Omental fat pad (tissue), 4 donors: ENCODE results near the gene LPIN3. TPM values are rescaled to one million over a fixed set of nuclear protein-coding genes. Genes with fewer than 3 reads are reported as not detected.

Experiments
- ATAC-seq: fragments of 150-250 bp; one replicate; pipeline ENCODE4 v1.9.1; 2016; ENCODE audit warnings: mild to moderate bottlenecking, moderate library complexity; ENCODE audit not compliant: low FRiP score
- DNase-seq: peaks from one replicate; pipeline ENCODE4 v3.0.0-alpha.2; 2019; ENCODE audit warnings: low spot score
- total RNA-seq, 4 donors: library from RNA; depleted of rRNA; stranded (reverse); fragments of >200 nt; gene quantifications; one replicate each; pipeline ENCODE4 v1.1.0, GENCODE V29; 2016
- TF ChIP-seq, protein P1 (sequence below), 3 donors: fragments of 450-650 bp; IDR thresholded peaks; one replicate each; pipeline ENCODE4 v1.5.1; 2016 to 2017; ENCODE audit warnings: antibody characterized with exemption in 3 of 3, mild to moderate bottlenecking in 3 of 3, moderate library complexity in 2 of 3

The LPIN3 gene
- total RNA-seq, 4 donors from 2014 or later = 17.2 to 51.2 (median 34.2) TPM

DNA sequence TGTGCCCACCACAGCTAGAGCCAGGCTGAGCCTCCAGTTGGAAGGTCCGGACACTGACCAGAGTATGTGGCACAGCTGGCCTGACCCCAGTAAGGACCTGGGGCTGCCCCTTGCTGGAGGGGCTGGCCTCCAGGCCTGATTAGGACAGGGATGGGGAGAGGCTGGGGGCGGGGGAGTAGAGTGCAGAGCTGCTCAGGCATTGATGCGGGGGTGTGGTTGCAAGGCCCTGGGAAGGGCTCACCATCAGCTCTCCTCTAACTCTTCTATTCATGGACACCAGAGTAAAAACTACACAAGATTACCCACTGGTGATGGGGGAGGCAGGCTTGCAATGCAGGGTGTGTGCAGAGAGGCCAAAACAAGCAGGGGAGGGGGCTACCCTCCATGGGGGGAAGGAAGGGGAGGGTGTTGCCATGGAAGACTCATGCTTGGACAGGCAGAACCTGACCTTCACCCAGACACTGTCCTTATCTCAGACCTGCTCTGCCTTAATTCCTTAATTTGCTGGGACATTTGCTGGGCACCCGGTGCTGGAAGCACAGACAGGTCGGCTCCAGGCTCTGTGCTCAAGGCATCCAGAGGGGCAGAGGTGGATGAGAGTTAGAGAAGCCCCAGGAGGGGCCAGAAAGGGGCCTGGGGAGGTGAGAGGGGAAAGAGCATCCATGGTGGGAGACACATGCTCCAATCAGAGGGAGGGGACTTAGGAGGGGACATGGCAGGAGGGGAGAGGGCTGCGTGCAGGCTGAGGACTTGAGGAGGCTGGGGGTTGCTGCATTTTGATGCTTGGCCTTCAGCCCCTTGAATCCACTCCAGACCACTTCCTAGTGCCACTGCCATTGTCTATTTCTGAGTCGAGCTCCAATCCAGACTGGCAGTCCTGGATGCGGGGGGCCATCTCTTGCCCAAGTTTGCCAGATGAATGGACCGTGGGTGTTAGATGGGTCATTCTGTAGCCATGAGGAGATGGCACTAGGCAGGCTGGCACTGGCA, 33.6 kb downstream of the LPIN3 start:
- TF ChIP-seq, protein P1, sequence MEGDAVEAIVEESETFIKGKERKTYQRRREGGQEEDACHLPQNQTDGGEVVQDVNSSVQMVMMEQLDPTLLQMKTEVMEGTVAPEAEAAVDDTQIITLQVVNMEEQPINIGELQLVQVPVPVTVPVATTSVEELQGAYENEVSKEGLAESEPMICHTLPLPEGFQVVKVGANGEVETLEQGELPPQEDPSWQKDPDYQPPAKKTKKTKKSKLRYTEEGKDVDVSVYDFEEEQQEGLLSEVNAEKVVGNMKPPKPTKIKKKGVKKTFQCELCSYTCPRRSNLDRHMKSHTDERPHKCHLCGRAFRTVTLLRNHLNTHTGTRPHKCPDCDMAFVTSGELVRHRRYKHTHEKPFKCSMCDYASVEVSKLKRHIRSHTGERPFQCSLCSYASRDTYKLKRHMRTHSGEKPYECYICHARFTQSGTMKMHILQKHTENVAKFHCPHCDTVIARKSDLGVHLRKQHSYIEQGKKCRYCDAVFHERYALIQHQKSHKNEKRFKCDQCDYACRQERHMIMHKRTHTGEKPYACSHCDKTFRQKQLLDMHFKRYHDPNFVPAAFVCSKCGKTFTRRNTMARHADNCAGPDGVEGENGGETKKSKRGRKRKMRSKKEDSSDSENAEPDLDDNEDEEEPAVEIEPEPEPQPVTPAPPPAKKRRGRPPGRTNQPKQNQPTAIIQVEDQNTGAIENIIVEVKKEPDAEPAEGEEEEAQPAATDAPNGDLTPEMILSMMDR (IDR thresholded peaks at IDR 0.05) = no peak
- no peak for ATAC-seq
- DNase-seq = no peak

DNA sequence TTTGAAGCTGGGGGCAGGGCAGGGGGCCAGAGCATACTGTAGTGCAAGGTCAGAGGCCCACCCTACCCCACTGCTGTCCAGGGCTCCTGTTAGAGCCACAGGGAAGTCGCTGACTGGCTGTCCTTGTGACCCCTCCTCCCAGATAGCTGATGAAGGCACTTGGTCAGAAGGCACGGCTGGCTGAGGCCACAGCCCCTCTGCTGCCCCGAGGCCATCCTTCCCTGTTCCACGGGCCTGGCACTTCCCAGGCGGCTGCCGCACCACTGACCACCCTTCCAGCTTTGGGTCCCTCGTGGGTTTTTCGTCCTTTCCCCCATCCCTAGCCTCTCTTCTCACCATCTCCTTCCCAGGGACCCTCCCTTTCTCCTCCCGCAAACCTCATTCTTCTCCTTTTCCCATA, 35.2 kb downstream of the LPIN3 start:
- TF ChIP-seq, protein P1 (IDR thresholded peaks at IDR 0.05) = no peak
- DNase-seq (no peak), ATAC-seq (no peak)

DNA sequence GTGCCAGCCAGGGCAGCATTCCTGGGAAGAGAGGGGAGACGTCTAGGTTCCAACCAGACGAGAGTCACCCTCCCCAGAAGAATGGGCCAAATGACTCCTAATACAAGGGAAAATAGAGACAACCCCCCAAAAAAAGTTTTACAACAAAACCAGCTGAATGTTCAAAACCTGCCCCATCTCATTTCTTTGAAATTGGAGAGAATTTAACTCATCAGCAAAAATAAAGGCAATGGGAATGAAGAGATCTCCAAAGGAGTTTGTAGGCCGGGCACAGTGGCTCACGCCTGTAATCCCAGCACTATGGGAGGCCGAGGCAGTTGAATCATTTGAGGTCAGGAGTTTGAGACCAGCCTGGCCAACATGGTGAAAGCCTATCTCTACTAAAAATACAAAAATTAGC, 35.7 kb downstream of the LPIN3 start:
- TF ChIP-seq, protein P1 (IDR thresholded peaks at IDR 0.05) = no peak
- DNase-seq = no peak

DNA sequence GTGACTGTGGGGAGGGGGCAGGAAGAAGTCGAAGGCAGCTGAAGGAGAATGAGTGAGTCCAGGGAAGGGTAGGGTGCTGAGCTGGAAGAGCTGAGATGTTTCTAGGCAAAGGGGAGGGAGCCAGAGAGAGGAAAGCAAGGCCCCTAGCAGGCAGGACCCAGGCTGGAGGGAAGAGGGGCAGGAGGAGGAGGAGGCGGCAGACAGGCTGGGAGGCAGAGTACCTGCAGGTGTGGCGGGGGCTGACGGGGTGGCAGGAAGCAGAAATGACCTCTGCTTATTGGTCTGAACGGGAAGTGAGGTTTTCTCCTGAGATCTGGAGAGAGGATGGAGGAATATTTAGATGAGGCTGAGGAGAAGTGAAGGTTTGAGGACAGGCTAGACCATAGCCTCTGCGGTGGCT, 36.7 kb downstream of the LPIN3 start:
- TF ChIP-seq, protein P1 (IDR thresholded peaks at IDR 0.05) = no peak
- no peak for ATAC-seq
- DNase-seq = no peak

More for the DNA sequence above, 35.7 kb downstream of the LPIN3 start:
- no peak for ATAC-seq

DNA sequence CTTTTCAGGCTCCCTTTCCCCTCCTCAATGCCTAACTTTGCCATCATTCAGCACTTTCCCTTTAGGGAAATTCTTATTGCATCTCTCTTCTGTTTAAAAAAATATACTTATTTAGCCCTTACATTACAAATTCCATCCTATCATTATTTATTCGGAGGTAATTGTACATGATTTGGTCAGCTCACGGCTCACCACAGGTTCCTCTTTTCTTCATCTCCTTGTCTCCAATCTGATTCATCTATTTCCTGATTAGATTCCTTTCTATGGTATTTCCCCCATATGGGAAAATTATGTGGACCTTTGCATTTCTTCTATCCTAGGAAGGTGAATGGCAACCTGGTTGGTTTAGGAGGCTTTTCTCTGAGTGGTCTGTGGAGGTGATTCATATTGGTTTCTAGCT, 38.9 kb downstream of the LPIN3 start:
- no peak for ATAC-seq
- TF ChIP-seq, protein P1 (IDR thresholded peaks at IDR 0.05) = no peak
- no peak for DNase-seq

DNA sequence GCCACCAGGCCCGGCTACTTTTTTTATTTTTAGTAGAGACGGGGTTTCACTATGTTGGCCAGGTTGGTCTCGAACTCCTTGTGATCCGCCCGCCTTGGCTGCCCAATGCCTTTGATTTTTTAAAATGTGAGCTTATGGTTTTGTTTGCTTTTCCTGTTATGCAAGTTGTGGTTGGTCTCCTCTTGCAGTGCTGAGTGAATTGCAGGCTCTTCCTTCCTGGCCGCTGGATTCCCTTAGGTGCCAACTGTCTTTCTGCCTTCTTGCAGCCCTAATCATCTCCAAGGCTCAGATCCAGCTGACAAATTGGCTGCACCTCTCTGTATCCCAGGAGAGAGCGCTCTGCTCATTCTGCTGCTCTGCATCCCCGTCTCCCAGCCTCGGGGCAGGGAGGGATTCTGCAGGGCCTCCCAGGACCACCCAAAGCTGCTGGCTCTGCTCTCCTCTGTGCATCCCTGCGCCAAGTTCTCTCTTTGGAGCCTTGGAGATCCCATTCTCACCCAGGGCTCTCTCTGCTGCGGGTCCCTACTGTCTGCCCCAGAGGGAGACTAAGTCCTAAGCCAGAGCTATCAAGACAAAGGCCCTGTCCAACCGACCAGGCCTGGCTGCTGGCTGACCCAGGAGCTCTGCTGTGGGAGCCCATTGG, 40.1 kb downstream of the LPIN3 start:
- TF ChIP-seq, protein P1 (IDR thresholded peaks at IDR 0.05) = no peak

More for the DNA sequence above, 40.1 kb downstream of the LPIN3 start:
- ATAC-seq = no peak
- no peak for DNase-seq
